GM23248 (cell line): ENCODE results near the gene CALHM3. TPM values are rescaled to one million over a fixed set of nuclear protein-coding genes. Genes with fewer than 3 reads are reported as not detected.
A peak's percentile ranks its signal among the peaks of the same experiment; 100 is the strongest.

ENCODE experiments used
- DNase-seq: peaks from one replicate; pipeline ENCODE4 v3.0.0-alpha.2; 2015
- H2AFZ ChIP-seq: fragments of 200-600 bp; sonication (generic); 2 replicates; pipeline ENCODE4 v1.6.1; 2016; ENCODE audit warnings: antibody characterized with exemption
- H3F3A ChIP-seq: fragments of 200-600 bp; sonication (generic); 2 replicates; pipeline ENCODE4 v1.6.1; 2016; ENCODE audit warnings: mild to moderate bottlenecking, antibody characterized with exemption, mixed run types; ENCODE audit not compliant: insufficient read depth
- H3K27ac ChIP-seq: fragments of 200-600 bp; sonication (generic); 2 replicates; pipeline ENCODE4 v1.5.1; 2016; ENCODE audit warnings: mild to moderate bottlenecking
- H3K27me3 ChIP-seq: fragments of 200-600 bp; sonication (generic); replicated peaks from 2 replicates; pipeline ENCODE4 v1.6.1; 2016; ENCODE audit warnings: mild to moderate bottlenecking; ENCODE audit not compliant: insufficient read depth
- H3K36me3 ChIP-seq: fragments of 200-600 bp; sonication (generic); 2 replicates; pipeline ENCODE4 v1.6.1; 2016; ENCODE audit warnings: low read depth, mild to moderate bottlenecking
- H3K4me1 ChIP-seq: fragments of 200-600 bp; sonication (generic); 2 replicates; pipeline ENCODE4 v1.6.1; 2016; ENCODE audit warnings: mild to moderate bottlenecking; ENCODE audit not compliant: insufficient read depth
- H3K4me2 ChIP-seq: fragments of 200-600 bp; sonication (generic); one replicate; pipeline ENCODE4 v1.6.1; 2016; ENCODE audit warnings: mild to moderate bottlenecking; ENCODE audit not compliant: unreplicated experiment
- H3K4me3 ChIP-seq: fragments of 200-600 bp; sonication (generic); 2 replicates; pipeline ENCODE4 v1.5.1; 2016; ENCODE audit warnings: mild to moderate bottlenecking
- H3K79me2 ChIP-seq: fragments of 200-600 bp; sonication (generic); 2 replicates; pipeline ENCODE4 v1.6.1; 2016; ENCODE audit warnings: mild to moderate bottlenecking; ENCODE audit not compliant: insufficient read depth
- H3K9ac ChIP-seq: fragments of 200-600 bp; sonication (generic); 2 replicates; pipeline ENCODE4 v1.6.1; 2016; ENCODE audit warnings: mild to moderate bottlenecking
- H3K9me2 ChIP-seq: fragments of 200-600 bp; sonication (generic); 2 replicates; pipeline ENCODE4 v1.6.1; 2016; ENCODE audit warnings: mixed run types, mild to moderate bottlenecking, moderate library complexity; ENCODE audit not compliant: insufficient read depth
- H3K9me3 ChIP-seq: fragments of 200-600 bp; sonication (generic); one replicate; pipeline ENCODE4 v1.6.1; 2017; ENCODE audit warnings: low read depth
- H4K20me1 ChIP-seq: fragments of 200-600 bp; sonication (generic); 2 replicates; pipeline ENCODE4 v1.6.0; 2016; ENCODE audit not compliant: insufficient read depth
- EZH2 ChIP-seq: fragments of 200-600 bp; sonication (generic); IDR thresholded peaks from 2 replicates; pipeline ENCODE4 v1.6.1; 2018; ENCODE audit warnings: antibody characterized with exemption, mild to moderate bottlenecking; ENCODE audit not compliant: insufficient read depth, poor library complexity, severe bottlenecking
- EZH2phosphoT487 ChIP-seq: fragments of 200-600 bp; sonication (generic); IDR thresholded peaks from 2 replicates; pipeline ENCODE4 v1.6.1; 2018; ENCODE audit warnings: antibody characterized with exemption, moderate library complexity, mild to moderate bottlenecking, low read depth; ENCODE audit not compliant: insufficient read depth
- WGBS, 2 experiments: methylation state at CpG; one replicate each; pipeline ENCODE4 v1.1.6; 2015 to 2017; ENCODE audit warnings: low lambda C conversion rate in 2 of 2, low coverage in 1 of 2; ENCODE audit errors: missing lambda C conversion rate in 2 of 2; 5-methylcytosine and 5-hydroxymethylcytosine counted together
- in situ Hi-C: fragments of 300-500 bp; cut with MboI; formaldehyde crosslinking; loops from 2 replicates; pipeline ENCODE4 v1.15.0; 2020
- polyA plus RNA-seq: library from polyadenylated mRNA; unstranded; fragments of >200 nt; fragmentation: Nextera tagmentation; extraction: Ambion mirVana; gene quantifications from 2 replicates; pipeline ENCODE4 v1.2.1, GENCODE V29; 2016
- total RNA-seq: library from RNA; depleted of rRNA; stranded (reverse); fragments of >200 nt; shearing (Covaris generic); gene quantifications from 2 replicates; pipeline ENCODE4 v1.2.3, GENCODE V29; 2014

The CALHM3 gene
- total and polyA plus RNA-seq, 2 experiments from 2014 or later: not detected

GRCh38 chr10:103443475-103444185 is 35.4 kb downstream of the CALHM3 start:
- TF ChIP-seq EZH2 (no peak), EZH2phosphoT487 (no peak)
- no peak for DNase-seq
- no peaks in the 10 kb centered on the region for H3K9me3 ChIP-seq
- H2AFZ ChIP-seq: no peak overlapping the region
- no peaks in the 10 kb centered on the region for H3K27me3 ChIP-seq
- H3K4me1 ChIP-seq: peaks cover 27% of the 10 kb centered on the region
- no peak overlapping the region for H3K9ac ChIP-seq
- H3K4me3 ChIP-seq: no peak overlapping the region
- WGBS, 2 experiments: 81 to 85% methylated on average over 22 to 23 of the region's 23 CpGs
- H3F3A ChIP-seq: peaks cover 55% of the 10 kb centered on the region
- H3K79me2 ChIP-seq: peaks cover 33% of the 10 kb centered on the region
- H3K27ac ChIP-seq: no peak overlapping the region
- no peaks in the 10 kb centered on the region for H3K9me2 ChIP-seq
- no peak overlapping the region for H3K4me2 ChIP-seq
- H3K36me3 ChIP-seq: peaks cover 61% of the 10 kb centered on the region
- no peaks in the 10 kb centered on the region for H4K20me1 ChIP-seq
- in situ Hi-C loops: no loop called here

- H3K27ac ChIP-seq: 0 out of 2 replicates have a peak overlapping the region, but pooled peaks have one; percentile 12
- in situ Hi-C loops: no loop called here
- H3K4me3 ChIP-seq: no peak overlapping the region
- peaks cover 18% of the 10 kb centered on the region for H3K79me2 ChIP-seq
- peaks cover 16% of the 10 kb centered on the region for H3K4me1 ChIP-seq
- H2AFZ ChIP-seq: no peak overlapping the region
- H3K27me3 ChIP-seq: no peaks in the 10 kb centered on the region
- no peak overlapping the region for H3K4me2 ChIP-seq
- 70 to 81% methylated on average over 13 of the region's 13 CpGs for WGBS, 2 experiments
- no peak overlapping the region for H3K9ac ChIP-seq
- H3F3A ChIP-seq: peaks cover 40% of the 10 kb centered on the region
- TF ChIP-seq EZH2 (no peak), EZH2phosphoT487 (no peak)
- H4K20me1 ChIP-seq: no peaks in the 10 kb centered on the region
- DNase-seq: peak; percentile 40
- H3K36me3 ChIP-seq: peaks cover 54% of the 10 kb centered on the region
- no peaks in the 10 kb centered on the region for H3K9me2 ChIP-seq
- H3K9me3 ChIP-seq: no peaks in the 10 kb centered on the region
Measured at GRCh38 chr10:103442031-103442461, 37.0 kb downstream of the CALHM3 start.

GRCh38 chr10:103441611-103442010 is 37.4 kb downstream of the CALHM3 start:
- H3K79me2 ChIP-seq: peaks cover 13% of the 10 kb centered on the region
- H2AFZ ChIP-seq: no peak overlapping the region
- H3K36me3 ChIP-seq: peaks cover 53% of the 10 kb centered on the region
- no peak overlapping the region for H3K4me3 ChIP-seq
- H3K4me1 ChIP-seq: peaks cover 12% of the 10 kb centered on the region
- TF ChIP-seq EZH2phosphoT487: no peak
- TF ChIP-seq EZH2: no peak
- no peaks in the 10 kb centered on the region for H3K27me3 ChIP-seq
- H3K9me3 ChIP-seq: no peaks in the 10 kb centered on the region
- no peaks in the 10 kb centered on the region for H4K20me1 ChIP-seq
- WGBS, 2 experiments: 83 to 86% methylated on average over 8 of the region's 8 CpGs
- 0 out of 2 replicates have a peak overlapping the region, but pooled peaks have one; percentile 12 for H3K27ac ChIP-seq
- no peak overlapping the region for H3K9ac ChIP-seq
- H3K9me2 ChIP-seq: no peaks in the 10 kb centered on the region
- peaks cover 40% of the 10 kb centered on the region for H3F3A ChIP-seq
- H3K4me2 ChIP-seq: no peak overlapping the region
- in situ Hi-C loops: no loop called here
- DNase-seq: no peak

GRCh38 chr10:103441206-103441605 is 37.8 kb downstream of the CALHM3 start:
- no peak overlapping the region for H3K4me3 ChIP-seq
- no peak overlapping the region for H3K9ac ChIP-seq
- no peaks in the 10 kb centered on the region for H4K20me1 ChIP-seq
- in situ Hi-C loops: no loop called here
- peaks cover 8% of the 10 kb centered on the region for H3K4me1 ChIP-seq
- H2AFZ ChIP-seq: no peak overlapping the region
- TF ChIP-seq EZH2phosphoT487 (no peak), EZH2 (no peak)
- peak; percentile 28 for DNase-seq
- peaks cover 40% of the 10 kb centered on the region for H3F3A ChIP-seq
- no peaks in the 10 kb centered on the region for H3K9me2 ChIP-seq
- H3K27ac ChIP-seq: peak overlapping the region; percentile 41; the same call in 1 of the 2 replicates
- H3K79me2 ChIP-seq: peaks cover 11% of the 10 kb centered on the region; the same call in 1 of the 2 replicates
- no peak overlapping the region for H3K4me2 ChIP-seq
- WGBS, 2 experiments: 71 to 74% methylated on average over 8 of the region's 8 CpGs
- H3K9me3 ChIP-seq: no peaks in the 10 kb centered on the region
- peaks cover 56% of the 10 kb centered on the region for H3K36me3 ChIP-seq
- no peaks in the 10 kb centered on the region for H3K27me3 ChIP-seq
